GM21390 (cell line): ENCODE results near the gene CHD3.

Experiments
- ATAC-seq: cut with Tn5 transposase; IDR thresholded peaks from one replicate; pipeline ENCODE4 v1.9.1; 2021; ENCODE audit not compliant: unreplicated experiment

Gene CHD3

GRCh38 chr17:7893187-7893880 is 4.7 kb downstream of the CHD3 start:
- no peak for ATAC-seq

GRCh38 chr17:7894226-7894625 is 5.6 kb downstream of the CHD3 start:
- ATAC-seq, result no peak

- ATAC-seq, result no peak
Measured at GRCh38 chr17:7894866-7895265, 6.3 kb downstream of the CHD3 start.

GRCh38 chr17:7897090-7897489 is 8.5 kb downstream of the CHD3 start:
- no peak for ATAC-seq

- ATAC-seq, result no peak
Measured at GRCh38 chr17:7897773-7898172, 9.2 kb downstream of the CHD3 start.

GRCh38 chr17:7903154-7904103 is 14.8 kb downstream of the CHD3 start:
- ATAC-seq, result no peak

GRCh38 chr17:7909089-7909488 is 20.5 kb downstream of the CHD3 start:
- no peak for ATAC-seq

GRCh38 chr17:7910281-7910680 is 21.7 kb downstream of the CHD3 start:
- no peak for ATAC-seq

GRCh38 chr17:7910711-7911110 is 22.1 kb downstream of the CHD3 start:
- ATAC-seq, result no peak

GRCh38 chr17:7911116-7911515 is 22.5 kb downstream of the CHD3 start:
- ATAC-seq, result no peak

- no peak for ATAC-seq
Measured at GRCh38 chr17:7912927-7913524, 24.4 kb downstream of the CHD3 start.

- peak; percentile 21 for ATAC-seq
Measured at GRCh38 chr17:7915179-7915610, 26.6 kb downstream of the CHD3 start.

- ATAC-seq, result peak; percentile 68
Measured at GRCh38 chr17:7915611-7916384, 27.2 kb downstream of the CHD3 start, which contains the start of gene RNF227. Gene RNF227 (minus strand): TSS chr17:7916289. CDS start chr17:7916195, 94 bp downstream.

- no peak for ATAC-seq
Measured at GRCh38 chr17:7916385-7916682, 27.7 kb downstream of the CHD3 start.

- no peak for ATAC-seq
Measured at GRCh38 chr17:7916808-7917207, 28.2 kb downstream of the CHD3 start.

GRCh38 chr17:7922269-7922844 is 33.8 kb downstream of the CHD3 start:
- ATAC-seq, result no peak

GRCh38 chr17:7922845-7923628 is 34.4 kb downstream of the CHD3 start:
- no peak for ATAC-seq

- ATAC-seq, result no peak
Measured at GRCh38 chr17:7927596-7927995, 39.0 kb downstream of the CHD3 start.

- no peak for ATAC-seq
Measured at GRCh38 chr17:7929158-7930023, 40.8 kb downstream of the CHD3 start, which contains the start of gene KCNAB3. Gene KCNAB3 (minus strand): TSS chr17:7929856. CDS start chr17:7929435, 421 bp downstream.
